Panc1 (cell line): ENCODE data around the gene KRTAP10-6. TPM values are rescaled to one million over a fixed set of nuclear protein-coding genes. Genes with fewer than 3 reads are reported as not detected.

Source experiments
- ATAC-seq: fragments of 200-7000 bp; cut with Tn5 transposase; 2 replicates; pipeline ENCODE4 v1.9.1; 2020; ENCODE audit warnings: mild to moderate bottlenecking, moderate library complexity
- BruUV-seq: library from RNA; stranded (reverse); fragments of 400-500 nt; replicated peaks from 2 replicates; lab custom pipeline; 2021; lab: Mats Ljungman, UMichigan
- CTCF ChIA-PET: fragments of 300-600 bp; sonication (Branson Sonifier 250); formaldehyde crosslinking; loops from one replicate; lab custom pipeline; 2022; ENCODE audit warnings: antibody characterized with exemption; lab: Charles Lee
- POLR2A ChIA-PET: fragments of 300-600 bp; sonication (Branson Sonifier 250); formaldehyde crosslinking; loops from one replicate; lab custom pipeline; 2022; ENCODE audit warnings: antibody characterized with exemption; lab: Charles Lee
- DNase-seq: peaks from one replicate; pipeline ENCODE4 v3.0.0-alpha.2; 2010; ENCODE audit warnings: low read depth, low spot score
- H3K27ac ChIP-seq: 2 replicates; pipeline ENCODE4 v1.5.1; 2011; ENCODE audit warnings: mild to moderate bottlenecking, low read length, inconsistent platforms
- H3K27me3 ChIP-seq: fragments of 200-500 bp; sonication (Bioruptor generic); 2 replicates; pipeline ENCODE4 v1.6.0; 2014; ENCODE audit warnings: low read length, inconsistent platforms; ENCODE audit not compliant: control insufficient read depth, insufficient read depth
- H3K36me3 ChIP-seq: fragments of 200-500 bp; sonication (Bioruptor generic); 2 replicates; pipeline ENCODE4 v1.5.1; 2014; ENCODE audit warnings: inconsistent platforms, mild to moderate bottlenecking, low read length, moderate library complexity; ENCODE audit not compliant: control insufficient read depth, insufficient read depth
- H3K4me1 ChIP-seq: 2 replicates; pipeline ENCODE4 v1.5.1; 2011; ENCODE audit warnings: inconsistent platforms, mild to moderate bottlenecking, low read length, moderate library complexity; ENCODE audit not compliant: control insufficient read depth, insufficient read depth
- H3K4me3 ChIP-seq, 2 experiments: 2 replicates each; pipeline ENCODE4 v1.5.1; 2011 to 2012; ENCODE audit warnings: low read depth in 2 of 2, low read length in 2 of 2, mild to moderate bottlenecking in 2 of 2, inconsistent platforms in 1 of 2, moderate library complexity in 1 of 2
- H3K9me3 ChIP-seq: fragments of 200-500 bp; sonication (Bioruptor generic); 2 replicates; pipeline ENCODE4 v1.5.1; 2014; ENCODE audit warnings: low read depth, mild to moderate bottlenecking, inconsistent platforms, low read length, moderate library complexity; ENCODE audit not compliant: control insufficient read depth, insufficient read depth
- POLR2AphosphoS5 ChIP-seq: IDR thresholded peaks from 2 replicates; pipeline ENCODE4 v1.6.1; 2012; ENCODE audit warnings: mild to moderate bottlenecking, low read depth, low read length, moderate library complexity
- SIN3A ChIP-seq: IDR thresholded peaks from 2 replicates; pipeline ENCODE4 v1.6.1; 2012; ENCODE audit warnings: low read depth, mild to moderate bottlenecking, low read length, moderate library complexity, borderline replicate concordance; ENCODE audit not compliant: insufficient read depth
- TCF7L2 ChIP-seq: IDR thresholded peaks from 2 replicates; pipeline ENCODE4 v1.6.1; 2011; ENCODE audit warnings: mild to moderate bottlenecking, low read depth, low read length, inconsistent platforms
- in situ Hi-C: cut with HindIII; loops from 2 replicates; pipeline ENCODE4 v1.10.0; 2016; ENCODE audit warnings: low sequenced_read_pairs, low pct_unique_long_range_greater_than_20kb
- intact Hi-C: fragments of 100-400 bp; cut with micrococcal nuclease; formaldehyde crosslinking; loops from one replicate; pipeline ENCODE4 v1.10.0; 2022; ENCODE audit not compliant: unreplicated experiment
- total RNA-seq: library from RNA; stranded (reverse); gene quantifications from one replicate; pipeline ENCODE4 v1.2.1, GENCODE V29; 2021; ENCODE audit not compliant: unreplicated experiment
- TF ChIP-seq, protein P1 (sequence below): fragments of 450-650 bp; IDR thresholded peaks from 2 replicates; pipeline ENCODE4 v1.5.1; 2017; ENCODE audit warnings: mild to moderate bottlenecking
- TF ChIP-seq, protein P2 (sequence below), 2 experiments: IDR thresholded peaks; 2 replicates each; pipeline ENCODE4 v1.6.1; 2011 to 2012; ENCODE audit warnings: low read depth in 2 of 2, control low read depth in 1 of 2, low read length in 1 of 2, mild to moderate bottlenecking in 1 of 2, moderate library complexity in 1 of 2; ENCODE audit not compliant: insufficient read depth in 1 of 2

Gene KRTAP10-6
- total RNA-seq, 1 experiment from 2014 or later, result not detected

DNA sequence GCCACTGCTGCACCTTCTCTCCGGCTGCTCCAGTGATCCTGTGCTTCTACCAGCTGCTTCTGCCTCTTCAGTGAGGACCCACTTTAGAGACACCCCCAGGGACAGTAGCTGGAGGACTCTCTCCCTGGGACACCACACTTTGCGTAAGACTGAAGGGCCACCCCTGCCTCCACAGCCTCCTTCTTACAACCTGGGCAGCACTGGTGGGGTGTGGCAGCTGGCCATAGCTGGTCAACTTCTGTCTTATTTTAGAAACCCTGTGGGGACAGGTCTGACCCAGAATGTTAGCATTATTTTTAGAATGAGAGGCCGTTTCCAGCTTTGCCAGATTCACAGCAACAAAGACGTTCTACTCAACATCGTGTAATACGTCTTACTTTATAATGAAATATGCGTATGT lies 33.5 kb upstream of the KRTAP10-6 start:
- intact Hi-C loops, result no loop called here
- no peaks in the 10 kb centered on the region for H3K36me3 ChIP-seq
- ATAC-seq (no peak), DNase-seq (no peak)
- no peak overlapping the region for H3K4me3 ChIP-seq
- H3K27ac ChIP-seq, result no peak overlapping the region
- no TSS peak for BruUV-seq
- H3K27me3 ChIP-seq, result no peaks in the 10 kb centered on the region
- no peaks in the 10 kb centered on the region for H3K4me1 ChIP-seq
- POLR2A ChIA-PET, result no interaction called here
- peaks cover 7% of the 10 kb centered on the region; the same call in 1 of the 2 replicates for H3K9me3 ChIP-seq
- CTCF ChIA-PET, result no interaction called here
- TF ChIP-seq TCF7L2 (no peak), POLR2AphosphoS5 (no peak), SIN3A (no peak)
- TF ChIP-seq, protein P1, sequence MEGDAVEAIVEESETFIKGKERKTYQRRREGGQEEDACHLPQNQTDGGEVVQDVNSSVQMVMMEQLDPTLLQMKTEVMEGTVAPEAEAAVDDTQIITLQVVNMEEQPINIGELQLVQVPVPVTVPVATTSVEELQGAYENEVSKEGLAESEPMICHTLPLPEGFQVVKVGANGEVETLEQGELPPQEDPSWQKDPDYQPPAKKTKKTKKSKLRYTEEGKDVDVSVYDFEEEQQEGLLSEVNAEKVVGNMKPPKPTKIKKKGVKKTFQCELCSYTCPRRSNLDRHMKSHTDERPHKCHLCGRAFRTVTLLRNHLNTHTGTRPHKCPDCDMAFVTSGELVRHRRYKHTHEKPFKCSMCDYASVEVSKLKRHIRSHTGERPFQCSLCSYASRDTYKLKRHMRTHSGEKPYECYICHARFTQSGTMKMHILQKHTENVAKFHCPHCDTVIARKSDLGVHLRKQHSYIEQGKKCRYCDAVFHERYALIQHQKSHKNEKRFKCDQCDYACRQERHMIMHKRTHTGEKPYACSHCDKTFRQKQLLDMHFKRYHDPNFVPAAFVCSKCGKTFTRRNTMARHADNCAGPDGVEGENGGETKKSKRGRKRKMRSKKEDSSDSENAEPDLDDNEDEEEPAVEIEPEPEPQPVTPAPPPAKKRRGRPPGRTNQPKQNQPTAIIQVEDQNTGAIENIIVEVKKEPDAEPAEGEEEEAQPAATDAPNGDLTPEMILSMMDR, result no peak
- TF ChIP-seq, protein P2, sequence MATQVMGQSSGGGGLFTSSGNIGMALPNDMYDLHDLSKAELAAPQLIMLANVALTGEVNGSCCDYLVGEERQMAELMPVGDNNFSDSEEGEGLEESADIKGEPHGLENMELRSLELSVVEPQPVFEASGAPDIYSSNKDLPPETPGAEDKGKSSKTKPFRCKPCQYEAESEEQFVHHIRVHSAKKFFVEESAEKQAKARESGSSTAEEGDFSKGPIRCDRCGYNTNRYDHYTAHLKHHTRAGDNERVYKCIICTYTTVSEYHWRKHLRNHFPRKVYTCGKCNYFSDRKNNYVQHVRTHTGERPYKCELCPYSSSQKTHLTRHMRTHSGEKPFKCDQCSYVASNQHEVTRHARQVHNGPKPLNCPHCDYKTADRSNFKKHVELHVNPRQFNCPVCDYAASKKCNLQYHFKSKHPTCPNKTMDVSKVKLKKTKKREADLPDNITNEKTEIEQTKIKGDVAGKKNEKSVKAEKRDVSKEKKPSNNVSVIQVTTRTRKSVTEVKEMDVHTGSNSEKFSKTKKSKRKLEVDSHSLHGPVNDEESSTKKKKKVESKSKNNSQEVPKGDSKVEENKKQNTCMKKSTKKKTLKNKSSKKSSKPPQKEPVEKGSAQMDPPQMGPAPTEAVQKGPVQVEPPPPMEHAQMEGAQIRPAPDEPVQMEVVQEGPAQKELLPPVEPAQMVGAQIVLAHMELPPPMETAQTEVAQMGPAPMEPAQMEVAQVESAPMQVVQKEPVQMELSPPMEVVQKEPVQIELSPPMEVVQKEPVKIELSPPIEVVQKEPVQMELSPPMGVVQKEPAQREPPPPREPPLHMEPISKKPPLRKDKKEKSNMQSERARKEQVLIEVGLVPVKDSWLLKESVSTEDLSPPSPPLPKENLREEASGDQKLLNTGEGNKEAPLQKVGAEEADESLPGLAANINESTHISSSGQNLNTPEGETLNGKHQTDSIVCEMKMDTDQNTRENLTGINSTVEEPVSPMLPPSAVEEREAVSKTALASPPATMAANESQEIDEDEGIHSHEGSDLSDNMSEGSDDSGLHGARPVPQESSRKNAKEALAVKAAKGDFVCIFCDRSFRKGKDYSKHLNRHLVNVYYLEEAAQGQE (IDR thresholded peaks at IDR 0.05; ENCODE audit: insufficient read depth in 1 of 2, low read depth in 2 of 2, low read length in 1 of 2), result no peak
- in situ Hi-C loops, result no loop called here

DNA sequence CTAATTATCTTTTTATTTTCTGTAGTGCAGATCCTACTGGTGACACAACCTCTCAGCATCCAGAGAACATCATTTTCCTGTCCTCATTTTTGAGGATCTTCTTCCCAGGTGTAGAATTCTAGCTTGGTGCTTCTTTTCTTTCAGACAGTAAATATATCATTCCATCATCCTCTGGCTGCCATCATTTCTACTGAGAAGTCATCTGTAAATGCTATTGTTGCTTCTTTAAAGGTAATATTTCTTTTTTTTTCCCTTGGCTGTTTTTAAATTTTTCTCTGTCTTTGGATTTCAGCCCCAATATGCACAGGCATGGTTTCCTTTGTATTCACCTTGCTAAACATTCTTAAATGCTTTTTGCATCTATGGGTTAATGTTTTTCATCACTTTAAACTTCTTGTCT lies 31.3 kb upstream of the KRTAP10-6 start:
- CTCF ChIA-PET, result no interaction called here
- POLR2A ChIA-PET, result no interaction called here
- no peaks in the 10 kb centered on the region for H3K4me1 ChIP-seq
- in situ Hi-C loops, result no loop called here
- H3K4me3 ChIP-seq, result no peak overlapping the region
- DNase-seq, result no peak
- BruUV-seq, result no TSS peak
- no peaks in the 10 kb centered on the region for H3K27me3 ChIP-seq
- ATAC-seq, result no peak
- intact Hi-C loops, result no loop called here
- H3K27ac ChIP-seq, result no peak overlapping the region
- peaks cover 7% of the 10 kb centered on the region; the same call in 1 of the 2 replicates for H3K9me3 ChIP-seq
- H3K36me3 ChIP-seq, result no peaks in the 10 kb centered on the region
- TF ChIP-seq TCF7L2, result no peak
- TF ChIP-seq, protein P2 (IDR thresholded peaks at IDR 0.05; ENCODE audit: insufficient read depth in 1 of 2, low read depth in 2 of 2, low read length in 1 of 2), result no peak
- TF ChIP-seq SIN3A, result no peak
- TF ChIP-seq, protein P1, result no peak
- no peak for TF ChIP-seq POLR2AphosphoS5
